Astrocyte of the spinal cord (primary cell): ENCODE results near the gene SGMS2.
A peak's percentile ranks its signal among the peaks of the same experiment; 100 is the strongest.

Experiments used
- DNase-seq: peaks from one replicate; pipeline ENCODE4 v3.0.0; 2011; ENCODE audit warnings: low read depth, low spot score
- H3K4me3 ChIP-seq: 2 replicates; pipeline ENCODE4 v1.5.1; 2011; ENCODE audit warnings: low read depth, mild to moderate bottlenecking, low read length, moderate library complexity
- CTCF ChIP-seq: IDR thresholded peaks from 2 replicates; pipeline ENCODE4 v1.5.1; 2012; ENCODE audit warnings: low read depth, mild to moderate bottlenecking, low read length, inconsistent platforms
- in situ Hi-C: cut with HindIII; loops from 2 replicates; pipeline ENCODE4 v1.10.0; 2017; ENCODE audit warnings: low sequenced_read_pairs

Gene SGMS2

GRCh38 chr4:107862658-107863057 is 37.9 kb downstream of the SGMS2 start:
- DNase-seq = peak; percentile 68
- no peak for TF ChIP-seq CTCF
- in situ Hi-C loops = no loop called here
- H3K4me3 ChIP-seq = no peak overlapping the region

- in situ Hi-C loops = no loop called here
- no peak for TF ChIP-seq CTCF
- DNase-seq = peak; percentile 9
- H3K4me3 ChIP-seq = no peak overlapping the region
Measured at GRCh38 chr4:107863416-107863815, 38.7 kb downstream of the SGMS2 start.

- in situ Hi-C loops = no loop called here
- no peak overlapping the region for H3K4me3 ChIP-seq
- peak; percentile 47 for DNase-seq
- peak; percentile 4 for TF ChIP-seq CTCF
Measured at GRCh38 chr4:107863850-107864371, 39.2 kb downstream of the SGMS2 start.

GRCh38 chr4:107866726-107867125 is 42.0 kb downstream of the SGMS2 start:
- in situ Hi-C loops = no loop called here
- no peak for DNase-seq
- no peak for TF ChIP-seq CTCF
- H3K4me3 ChIP-seq = no peak overlapping the region

- no peak for TF ChIP-seq CTCF
- in situ Hi-C loops = no loop called here
- DNase-seq = no peak
- no peak overlapping the region for H3K4me3 ChIP-seq
Measured at GRCh38 chr4:107870236-107870635, 45.5 kb downstream of the SGMS2 start.

- no peak overlapping the region for H3K4me3 ChIP-seq
- TF ChIP-seq CTCF = no peak
- in situ Hi-C loops = no loop called here
- DNase-seq = no peak
Measured at GRCh38 chr4:107870916-107871786, 46.4 kb downstream of the SGMS2 start.
